Measurements from ENCODE around the gene PAPPA.

The PAPPA gene

DNA sequence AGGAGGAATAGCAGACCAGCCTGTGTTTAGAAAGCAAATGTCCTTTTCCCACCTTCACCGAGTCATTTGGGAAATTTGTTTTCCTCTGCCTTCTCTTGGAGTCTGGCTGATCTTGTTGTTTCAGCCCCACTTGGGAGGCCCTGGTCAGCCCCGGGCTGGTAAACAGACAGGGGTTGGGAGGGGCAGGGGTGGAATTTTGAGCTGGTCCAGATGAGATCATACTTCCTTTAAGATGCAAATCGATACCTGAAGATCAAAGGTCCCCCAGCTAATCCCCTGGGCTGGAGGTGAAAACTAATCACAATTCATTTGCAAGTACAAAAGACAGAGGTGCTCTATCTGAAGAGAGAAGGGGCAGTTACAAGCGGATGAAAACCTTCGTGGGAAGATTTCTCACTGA lies 118.4 kb downstream of the PAPPA start:
- Histone ChIP-seq H3K36me3 (ENCODE audit: control insufficient read depth in 2 of 2, insufficient read depth in 1 of 2, low read length in 2 of 2) (no peaks in the 10 kb centered on the region), H3K27ac (ENCODE audit: extremely low read depth, low read depth, low read length) (no peak overlapping the region), H3K9me3 (ENCODE audit: control insufficient read depth, insufficient read depth, low read depth, low read length) (no peaks in the 10 kb centered on the region), H3K4me3 (ENCODE audit: low read depth, low read length) (no peak overlapping the region), H3K4me1 (ENCODE audit: control insufficient read depth, insufficient read depth, low read length) (peaks cover 12% of the 10 kb centered on the region)
- no peak for TF ChIP-seq ZNF548 (tag by site-specific recombination; IDR thresholded peaks at IDR 0.05)
- TF ChIP-seq, protein P1, sequence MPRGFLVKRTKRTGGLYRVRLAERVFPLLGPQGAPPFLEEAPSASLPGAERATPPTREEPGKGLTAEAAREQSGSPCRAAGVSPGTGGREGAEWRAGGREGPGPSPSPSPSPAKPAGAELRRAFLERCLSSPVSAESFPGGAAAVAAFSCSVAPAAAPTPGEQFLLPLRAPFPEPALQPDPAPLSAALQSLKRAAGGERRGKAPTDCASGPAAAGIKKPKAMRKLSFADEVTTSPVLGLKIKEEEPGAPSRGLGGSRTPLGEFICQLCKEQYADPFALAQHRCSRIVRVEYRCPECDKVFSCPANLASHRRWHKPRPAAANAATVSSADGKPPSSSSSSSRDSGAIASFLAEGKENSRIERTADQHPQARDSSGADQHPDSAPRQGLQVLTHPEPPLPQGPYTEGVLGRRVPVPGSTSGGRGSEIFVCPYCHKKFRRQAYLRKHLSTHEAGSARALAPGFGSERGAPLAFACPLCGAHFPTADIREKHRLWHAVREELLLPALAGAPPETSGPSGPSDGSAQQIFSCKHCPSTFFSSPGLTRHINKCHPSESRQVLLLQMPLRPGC (tag by site-specific recombination; IDR thresholded peaks at IDR 0.05), result no peak
- TF ChIP-seq, protein P2, sequence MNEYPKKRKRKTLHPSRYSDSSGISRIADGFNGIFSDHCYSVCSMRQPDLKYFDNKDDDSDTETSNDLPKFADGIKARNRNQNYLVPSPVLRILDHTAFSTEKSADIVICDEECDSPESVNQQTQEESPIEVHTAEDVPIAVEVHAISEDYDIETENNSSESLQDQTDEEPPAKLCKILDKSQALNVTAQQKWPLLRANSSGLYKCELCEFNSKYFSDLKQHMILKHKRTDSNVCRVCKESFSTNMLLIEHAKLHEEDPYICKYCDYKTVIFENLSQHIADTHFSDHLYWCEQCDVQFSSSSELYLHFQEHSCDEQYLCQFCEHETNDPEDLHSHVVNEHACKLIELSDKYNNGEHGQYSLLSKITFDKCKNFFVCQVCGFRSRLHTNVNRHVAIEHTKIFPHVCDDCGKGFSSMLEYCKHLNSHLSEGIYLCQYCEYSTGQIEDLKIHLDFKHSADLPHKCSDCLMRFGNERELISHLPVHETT (tag by site-specific recombination; IDR thresholded peaks at IDR 0.05), result no peak
- TF ChIP-seq SP3 (tag by site-specific recombination; IDR thresholded peaks at IDR 0.05), result no peak
- no peak for TF ChIP-seq ZNF404 (tag by site-specific recombination; IDR thresholded peaks at IDR 0.05)
- no peak for TF ChIP-seq ZNF747 (tag by site-specific recombination; IDR thresholded peaks at IDR 0.05)
- TF ChIP-seq SALL2 (tag by site-specific recombination; IDR thresholded peaks at IDR 0.05; ENCODE audit: borderline replicate concordance), result no peak
- TF ChIP-seq ZNF785 (tag by site-specific recombination; IDR thresholded peaks at IDR 0.05), result no peak
- no peak for TF ChIP-seq ZNF350 (tag by site-specific recombination; IDR thresholded peaks at IDR 0.05)
- CTCF ChIA-PET, result no interaction called here
- POLR2A ChIA-PET, result no interaction called here

DNA sequence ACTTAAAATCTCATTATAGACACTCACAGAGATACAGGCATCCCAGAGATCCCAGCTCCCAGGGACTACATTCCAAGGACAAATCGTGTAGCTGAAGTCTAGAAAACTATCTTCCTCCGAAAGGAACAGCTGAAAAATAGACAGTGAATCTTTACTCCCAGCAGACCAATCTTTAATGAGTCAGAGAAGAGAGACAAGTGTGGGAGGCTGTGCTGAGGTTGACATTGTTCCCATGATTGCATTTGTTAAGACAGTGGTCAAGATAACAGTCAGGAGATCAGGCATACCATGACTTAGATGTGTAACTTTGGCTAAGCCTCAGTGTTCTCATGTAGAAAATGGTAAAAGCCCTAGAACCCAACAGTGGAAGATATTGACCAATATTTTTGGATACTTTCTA lies 120.7 kb downstream of the PAPPA start:
- ChIA-PET POLR2A (no interaction called here), CTCF (interaction anchor here (0.5 to 1.5 kb wide), 2 partner anchors 110 to 122 kb away, joined by 3 to 4 read pairs; no protein-coding TSS in a partner anchor)
- Histone ChIP-seq H3K27ac (ENCODE audit: extremely low read depth, low read depth, low read length) (no peak overlapping the region), H3K4me1 (ENCODE audit: control insufficient read depth, insufficient read depth, low read length) (peaks cover 11% of the 10 kb centered on the region), H3K36me3 (ENCODE audit: control insufficient read depth in 2 of 2, insufficient read depth in 1 of 2, low read length in 2 of 2) (no peaks in the 10 kb centered on the region), H3K4me3 (ENCODE audit: low read depth, low read length) (no peak overlapping the region), H3K9me3 (ENCODE audit: control insufficient read depth, insufficient read depth, low read depth, low read length) (no peaks in the 10 kb centered on the region)
- TF ChIP-seq ZNF76 (tag by site-specific recombination; IDR thresholded peaks at IDR 0.05; ENCODE audit: borderline replicate concordance, low read depth) (no peak), ZNF837 (tag by site-specific recombination; IDR thresholded peaks at IDR 0.05) (no peak), ZNF202 (tag by site-specific recombination; IDR thresholded peaks at IDR 0.05; ENCODE audit: borderline replicate concordance) (no peak), SALL2 (tag by site-specific recombination; IDR thresholded peaks at IDR 0.05; ENCODE audit: borderline replicate concordance) (no peak), SCRT2 (tag by site-specific recombination; IDR thresholded peaks at IDR 0.05) (no peak)
- TF ChIP-seq, protein P3, sequence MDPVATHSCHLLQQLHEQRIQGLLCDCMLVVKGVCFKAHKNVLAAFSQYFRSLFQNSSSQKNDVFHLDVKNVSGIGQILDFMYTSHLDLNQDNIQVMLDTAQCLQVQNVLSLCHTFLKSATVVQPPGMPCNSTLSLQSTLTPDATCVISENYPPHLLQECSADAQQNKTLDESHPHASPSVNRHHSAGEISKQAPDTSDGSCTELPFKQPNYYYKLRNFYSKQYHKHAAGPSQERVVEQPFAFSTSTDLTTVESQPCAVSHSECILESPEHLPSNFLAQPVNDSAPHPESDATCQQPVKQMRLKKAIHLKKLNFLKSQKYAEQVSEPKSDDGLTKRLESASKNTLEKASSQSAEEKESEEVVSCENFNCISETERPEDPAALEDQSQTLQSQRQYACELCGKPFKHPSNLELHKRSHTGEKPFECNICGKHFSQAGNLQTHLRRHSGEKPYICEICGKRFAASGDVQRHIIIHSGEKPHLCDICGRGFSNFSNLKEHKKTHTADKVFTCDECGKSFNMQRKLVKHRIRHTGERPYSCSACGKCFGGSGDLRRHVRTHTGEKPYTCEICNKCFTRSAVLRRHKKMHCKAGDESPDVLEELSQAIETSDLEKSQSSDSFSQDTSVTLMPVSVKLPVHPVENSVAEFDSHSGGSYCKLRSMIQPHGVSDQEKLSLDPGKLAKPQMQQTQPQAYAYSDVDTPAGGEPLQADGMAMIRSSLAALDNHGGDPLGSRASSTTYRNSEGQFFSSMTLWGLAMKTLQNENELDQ (tag by site-specific recombination; IDR thresholded peaks at IDR 0.05; ENCODE audit: low read depth), result no peak
- TF ChIP-seq, protein P4, sequence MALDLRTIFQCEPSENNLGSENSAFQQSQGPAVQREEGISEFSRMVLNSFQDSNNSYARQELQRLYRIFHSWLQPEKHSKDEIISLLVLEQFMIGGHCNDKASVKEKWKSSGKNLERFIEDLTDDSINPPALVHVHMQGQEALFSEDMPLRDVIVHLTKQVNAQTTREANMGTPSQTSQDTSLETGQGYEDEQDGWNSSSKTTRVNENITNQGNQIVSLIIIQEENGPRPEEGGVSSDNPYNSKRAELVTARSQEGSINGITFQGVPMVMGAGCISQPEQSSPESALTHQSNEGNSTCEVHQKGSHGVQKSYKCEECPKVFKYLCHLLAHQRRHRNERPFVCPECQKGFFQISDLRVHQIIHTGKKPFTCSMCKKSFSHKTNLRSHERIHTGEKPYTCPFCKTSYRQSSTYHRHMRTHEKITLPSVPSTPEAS (tag by site-specific recombination; IDR thresholded peaks at IDR 0.05), result no peak

Data from HEK293 (cell line).